Stimulated activated CD8-positive, alpha-beta memory T cell treated with anti-CD3 and anti-CD28 coated beads, Interleukin-12 subunit alpha, Interleukin-12 subunit beta, amount 100 ng/mL, for 1 hour (primary cell): ENCODE measurements around the gene TBC1D22A.
"Not testable (repeated sequence)": the region's sequence is repeated elsewhere in the genome, so short reads cannot be mapped to it uniquely, and the experiment has no call there.

Experiments
- DNase-seq: peaks from one replicate; pipeline ENCODE4 v3.0.0-alpha.2; 2020; ENCODE audit warnings: low read depth

Gene TBC1D22A

GRCh38 chr22:46813816-46814597 is 51.6 kb downstream of the TBC1D22A start:
- no peak for DNase-seq

GRCh38 chr22:46815132-46815531 is 52.7 kb downstream of the TBC1D22A start:
- DNase-seq = no peak

GRCh38 chr22:46815559-46815895 is 53.1 kb downstream of the TBC1D22A start:
- no peak for DNase-seq

GRCh38 chr22:46815896-46816731 is 53.7 kb downstream of the TBC1D22A start:
- no peak for DNase-seq

- not testable (repeated sequence) for DNase-seq
Observed at GRCh38 chr22:46817390-46817789, 54.9 kb downstream of the TBC1D22A start.

GRCh38 chr22:46823248-46823647 is 60.8 kb downstream of the TBC1D22A start:
- DNase-seq = no peak

GRCh38 chr22:46823654-46824053 is 61.2 kb downstream of the TBC1D22A start:
- no peak for DNase-seq

- no peak for DNase-seq
Observed at GRCh38 chr22:46824344-46824909, 62.0 kb downstream of the TBC1D22A start.

- no peak for DNase-seq
Observed at GRCh38 chr22:46824980-46825544, 62.6 kb downstream of the TBC1D22A start.

GRCh38 chr22:46826438-46827135 is 64.1 kb downstream of the TBC1D22A start:
- DNase-seq = no peak

- DNase-seq = no peak
Observed at GRCh38 chr22:46827136-46827780, 64.8 kb downstream of the TBC1D22A start.

- no peak for DNase-seq
Observed at GRCh38 chr22:46827781-46828180, 65.3 kb downstream of the TBC1D22A start.

GRCh38 chr22:46828323-46828900 is 66.0 kb downstream of the TBC1D22A start:
- DNase-seq = no peak

GRCh38 chr22:46829117-46829891 is 66.9 kb downstream of the TBC1D22A start:
- DNase-seq = no peak

- no peak for DNase-seq
Observed at GRCh38 chr22:46829941-46830715, 67.7 kb downstream of the TBC1D22A start.

- DNase-seq = no peak
Observed at GRCh38 chr22:46830841-46831240, 68.4 kb downstream of the TBC1D22A start.

GRCh38 chr22:46833228-46833627 is 70.8 kb downstream of the TBC1D22A start:
- no peak for DNase-seq

- no peak for DNase-seq
Observed at GRCh38 chr22:46834021-46834737, 71.7 kb downstream of the TBC1D22A start.

- DNase-seq = no peak
Observed at GRCh38 chr22:46835288-46835687, 72.8 kb downstream of the TBC1D22A start.
